ENCODE data around the gene ZNF444. TPM values are rescaled to one million over a fixed set of nuclear protein-coding genes. Genes with fewer than 3 reads are reported as not detected.

Gene ZNF444
- total and polyA plus RNA-seq, 2 of the 4 experiments (the other 2 are of a cell fraction), result 2.5 to 20.3 TPM

DNA sequence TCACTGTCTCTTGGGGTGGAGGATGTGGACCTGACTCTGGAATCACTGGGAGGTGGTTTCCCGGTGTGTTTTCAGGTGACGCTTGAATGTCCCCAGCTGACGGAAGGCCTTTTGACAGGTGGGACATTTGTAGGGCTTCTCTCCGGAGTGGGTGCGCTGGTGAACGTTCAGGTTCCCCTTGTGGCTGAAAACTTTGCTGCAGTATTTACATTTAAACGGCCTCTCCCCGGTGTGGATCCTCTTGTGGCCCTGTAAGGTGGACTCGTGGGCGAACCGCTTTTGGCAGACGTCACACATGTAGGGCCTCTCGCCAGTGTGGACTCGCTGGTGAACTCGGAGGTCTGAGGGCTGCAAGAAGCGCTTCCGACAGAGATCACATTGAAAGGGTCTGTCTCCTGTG, 48.7 kb downstream of the ZNF444 start:
- Histone ChIP-seq H2BK20ac (ENCODE audit: low read depth, low read length) (no peak overlapping the region), H3K36me3 (ENCODE audit: control insufficient read depth, insufficient read depth, low read length) (no peaks in the 10 kb centered on the region), H2BK15ac (ENCODE audit: low read depth, low read length) (no peak overlapping the region), H4K5ac (ENCODE audit: low read depth, low read length) (no peak overlapping the region), H4K8ac (ENCODE audit: low read depth in 2 of 2, low read length in 2 of 2) (no peak overlapping the region), H2AK5ac (ENCODE audit: low read depth, low read length) (no peak overlapping the region), H3K9me3 (ENCODE audit: control insufficient read depth, insufficient read depth, low read length) (no peaks in the 10 kb centered on the region), H3K4me1 (ENCODE audit: control insufficient read depth, insufficient read depth, low read length) (no peaks in the 10 kb centered on the region), H3K9ac (ENCODE audit: low read depth, low read length) (no peak overlapping the region), H3K56ac (ENCODE audit: extremely low read depth, insufficient read depth, low read length) (no peak overlapping the region), H3K79me1 (ENCODE audit: low read depth in 1 of 2, low read length in 2 of 2) (no peaks in the 10 kb centered on the region), H3K27ac (ENCODE audit: insufficient read depth, low read length) (no peak overlapping the region), H3K4ac (ENCODE audit: low read depth, low read length) (no peak overlapping the region), H2AFZ (replicated peaks; ENCODE audit: low read length, poor library complexity) (no peak overlapping the region), H4K91ac (ENCODE audit: insufficient read depth, low read depth, low read length) (no peak overlapping the region), H3K4me3 (ENCODE audit: insufficient read depth, low read depth, low read length) (no peak overlapping the region), H3K9me1 (ENCODE audit: insufficient read depth, low read length) (no peaks in the 10 kb centered on the region), H3K14ac (replicated peaks; ENCODE audit: low read depth, low read length) (no peak overlapping the region), H4K20me1 (ENCODE audit: insufficient read depth, low read length) (no peaks in the 10 kb centered on the region), H3K4me2 (ENCODE audit: low read depth, low read length) (no peak overlapping the region), H2BK5ac (ENCODE audit: low read depth, low read length, poor library complexity, severe bottlenecking) (no peak overlapping the region), H2AK9ac (replicated peaks; ENCODE audit: low read depth, low read length, poor library complexity) (no peak overlapping the region), H3K18ac (ENCODE audit: low read depth, low read length) (no peak overlapping the region), H3K27me3 (ENCODE audit: control insufficient read depth, insufficient read depth, low read length) (no peaks in the 10 kb centered on the region), H2BK120ac (ENCODE audit: low read depth, low read length) (no peak overlapping the region), H3K23ac (ENCODE audit: low read depth, low read length) (no peak overlapping the region)
- dilution Hi-C loops (cut with HindIII; ENCODE audit: low sequenced_read_pairs, unreplicated experiment), result no loop called here
- CTCF ChIA-PET, result no interaction called here
- TF ChIP-seq RAD21 (IDR thresholded peaks at IDR 0.05; ENCODE audit: low read length) (no peak), SMC3 (IDR thresholded peaks at IDR 0.05; ENCODE audit: low read depth, low read length) (no peak), BHLHE40 (IDR thresholded peaks at IDR 0.05; ENCODE audit: low read depth, low read length) (no peak), RFX5 (IDR thresholded peaks at IDR 0.05; ENCODE audit: low read depth, low read length) (no peak), CHD1 (IDR thresholded peaks at IDR 0.05; ENCODE audit: low read depth, low read length) (no peak), POLR2A (IDR thresholded peaks at IDR 0.05; ENCODE audit: low read depth, low read length) (no peak), NFE2L2 (IDR thresholded peaks at IDR 0.05; ENCODE audit: low read depth, low read length) (no peak), CEBPB (IDR thresholded peaks at IDR 0.05; ENCODE audit: low read depth, low read length) (no peak), MXI1 (IDR thresholded peaks at IDR 0.05; ENCODE audit: borderline replicate concordance, low read depth, low read length) (no peak), FOS (IDR thresholded peaks at IDR 0.05; ENCODE audit: low read depth, low read length) (no peak), USF2 (IDR thresholded peaks at IDR 0.05; ENCODE audit: low read depth, low read length) (no peak), RCOR1 (IDR thresholded peaks at IDR 0.05; ENCODE audit: insufficient replicate concordance, low read length) (no peak), MAZ (IDR thresholded peaks at IDR 0.05; ENCODE audit: borderline replicate concordance, low read depth, low read length) (no peak), MAFK (IDR thresholded peaks at IDR 0.05; ENCODE audit: low read depth, low read length) (no peak)
- TF ChIP-seq, protein P1, sequence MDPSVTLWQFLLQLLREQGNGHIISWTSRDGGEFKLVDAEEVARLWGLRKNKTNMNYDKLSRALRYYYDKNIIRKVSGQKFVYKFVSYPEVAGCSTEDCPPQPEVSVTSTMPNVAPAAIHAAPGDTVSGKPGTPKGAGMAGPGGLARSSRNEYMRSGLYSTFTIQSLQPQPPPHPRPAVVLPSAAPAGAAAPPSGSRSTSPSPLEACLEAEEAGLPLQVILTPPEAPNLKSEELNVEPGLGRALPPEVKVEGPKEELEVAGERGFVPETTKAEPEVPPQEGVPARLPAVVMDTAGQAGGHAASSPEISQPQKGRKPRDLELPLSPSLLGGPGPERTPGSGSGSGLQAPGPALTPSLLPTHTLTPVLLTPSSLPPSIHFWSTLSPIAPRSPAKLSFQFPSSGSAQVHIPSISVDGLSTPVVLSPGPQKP (IDR thresholded peaks at IDR 0.05; ENCODE audit: borderline replicate concordance, low read depth, low read length), result no peak
- TF ChIP-seq, protein P2, sequence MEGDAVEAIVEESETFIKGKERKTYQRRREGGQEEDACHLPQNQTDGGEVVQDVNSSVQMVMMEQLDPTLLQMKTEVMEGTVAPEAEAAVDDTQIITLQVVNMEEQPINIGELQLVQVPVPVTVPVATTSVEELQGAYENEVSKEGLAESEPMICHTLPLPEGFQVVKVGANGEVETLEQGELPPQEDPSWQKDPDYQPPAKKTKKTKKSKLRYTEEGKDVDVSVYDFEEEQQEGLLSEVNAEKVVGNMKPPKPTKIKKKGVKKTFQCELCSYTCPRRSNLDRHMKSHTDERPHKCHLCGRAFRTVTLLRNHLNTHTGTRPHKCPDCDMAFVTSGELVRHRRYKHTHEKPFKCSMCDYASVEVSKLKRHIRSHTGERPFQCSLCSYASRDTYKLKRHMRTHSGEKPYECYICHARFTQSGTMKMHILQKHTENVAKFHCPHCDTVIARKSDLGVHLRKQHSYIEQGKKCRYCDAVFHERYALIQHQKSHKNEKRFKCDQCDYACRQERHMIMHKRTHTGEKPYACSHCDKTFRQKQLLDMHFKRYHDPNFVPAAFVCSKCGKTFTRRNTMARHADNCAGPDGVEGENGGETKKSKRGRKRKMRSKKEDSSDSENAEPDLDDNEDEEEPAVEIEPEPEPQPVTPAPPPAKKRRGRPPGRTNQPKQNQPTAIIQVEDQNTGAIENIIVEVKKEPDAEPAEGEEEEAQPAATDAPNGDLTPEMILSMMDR (conservative IDR thresholded peaks at IDR 0.05; ENCODE audit: low read depth, low read length), result no peak
- POLR2A ChIA-PET (ENCODE audit: unreplicated experiment), result no interaction called here
- DNase-seq (no peak), ATAC-seq (ENCODE audit: low read depth) (no peak)
- WGBS, 2 experiments (ENCODE audit: extremely low coverage in 2 of 2, insufficient read length in 1 of 2), result 64% methylated on average over 17 of the region's 17 CpGs; no CpG with 5 or more reads in 1 of the 2 experiments
- intact Hi-C loops (cut with micrococcal nuclease), result no loop called here
- in situ Hi-C loops (cut with MboI; ENCODE audit: low sequenced_read_pairs), result no loop called here
- no TSS peak for BruUV-seq (replicated peaks)
